K562 (cell line): Measurements from ENCODE around the gene SLC39A3. TPM values are rescaled to one million over a fixed set of nuclear protein-coding genes. Genes with fewer than 3 reads are reported as not detected.

Experiments
- CEBPB ChIP-seq: fragments of 450-650 bp; IDR thresholded peaks from 2 replicates; pipeline ENCODE4 v1.6.1; 2016; ENCODE audit warnings: missing genetic modification characterization, missing compliant biosample characterization
- CREB3 ChIP-seq: fragments of 450-650 bp; conservative IDR thresholded peaks from 2 replicates; pipeline ENCODE4 v1.6.1; 2016; ENCODE audit warnings: missing genetic modification characterization, low read depth, mild to moderate bottlenecking, missing compliant biosample characterization, moderate library complexity
- MYC ChIP-seq, 2 experiments: fragments of 250-450 bp in 1 of 2; sonication (Bioruptor Pico) in 1 of 2; IDR thresholded peaks; 2 replicates each; pipeline versions ENCODE4 v1.5.1 to v1.6.1; 2012 to 2021; ENCODE audit warnings: low read depth in 2 of 2, borderline replicate concordance in 1 of 2, improper control_type of control experiment in 1 of 2, low read length in 1 of 2, mild to moderate bottlenecking in 1 of 2, moderate library complexity in 1 of 2
- UBTF ChIP-seq, 2 experiments: IDR thresholded peaks; 2 replicates each; pipeline ENCODE4 v1.6.1; 2012; ENCODE audit warnings: improper control_type of control experiment in 2 of 2, low read depth in 2 of 2, low read length in 2 of 2, borderline replicate concordance in 1 of 2
- ZNF311 ChIP-seq: fragments of 250-450 bp; sonication (Bioruptor Pico); IDR thresholded peaks from 2 replicates; pipeline ENCODE4 v1.4.0; 2020; ENCODE audit warnings: mild to moderate bottlenecking, moderate library complexity
- ZNF354B ChIP-seq: fragments of 250-450 bp; sonication (Bioruptor Pico); IDR thresholded peaks from 2 replicates; pipeline ENCODE4 v1.4.0; 2020
- ZNF407 ChIP-seq: fragments of 450-650 bp; IDR thresholded peaks from 2 replicates; pipeline ENCODE4 v1.6.1; 2016; ENCODE audit warnings: low read depth
- polyA plus RNA-seq, 8 experiments: library from polyadenylated mRNA; depleted of rRNA in 4 of 8; stranded (reverse) in 5 of 8; unstranded in 3 of 8; fragments of >200 nt; fragmentation: Nextera tagmentation in 2 of 8; fragmentation: Illumina TruSeq in 1 of 8; extraction: Ambion mirVana in 2 of 8; extraction: Trizol in 1 of 8; gene quantifications; 2 replicates each; pipeline versions ENCODE4 v1.2.1 to v1.2.3, GENCODE V29; 2011 to 2014; ENCODE audit warnings: inconsistent platforms in 1 of 8, missing spikeins in 1 of 8
- total RNA-seq, 7 experiments: library from RNA; depleted of rRNA in 6 of 7; stranded (reverse); fragments of >200 nt in 6 of 7; fragmentation: Illumina TruSeq in 2 of 7; extraction: Trizol in 2 of 7; gene quantifications; 2 replicates each; pipeline versions ENCODE4 v1.2.1 to v1.2.3, GENCODE V29; 2011 to 2021; ENCODE audit warnings: low replicate concordance in 1 of 7

The SLC39A3 gene
- total and polyA plus RNA-seq, 9 of the 15 experiments (the other 6 are each of a cell fraction or from before 2014, with no cell fraction given): 2.3 to 215 (median 127) TPM

- TF ChIP-seq UBTF (IDR thresholded peaks at IDR 0.05; ENCODE audit: borderline replicate concordance in 1 of 2, low read depth in 2 of 2, low read length in 2 of 2) (no peak), CREB3 (tag) (peak; percentile 92), ZNF311 (peak; percentile 79), ZNF407 (no peak), ZNF354B (CRISPR knock-in tag) (no peak), MYC (IDR thresholded peaks at IDR 0.05; ENCODE audit: low read depth, low read length) (peak; percentile 100), MYC (CRISPR knock-in tag; IDR thresholded peaks at IDR 0.05; ENCODE audit: borderline replicate concordance, low read depth) (peak; percentile 100), CEBPB (tag) (peak; percentile 95)
These were observed 43.3 kb upstream of the SLC39A3 start, which contains the start of gene SGTA (continued) for GRCh38 chr19:2782936-2783780.
